HUES64 (cell line): Measurements from ENCODE around the gene SHTN1.

ENCODE experiments used
- H3K27ac ChIP-seq: 2 replicates; pipeline ENCODE4 v1.7.0; 2013; ENCODE audit warnings: low read depth, low read length, inconsistent platforms
- H3K27me3 ChIP-seq: 2 replicates; pipeline ENCODE4 v1.6.1; 2013; ENCODE audit warnings: mild to moderate bottlenecking, low read length; ENCODE audit not compliant: insufficient read depth
- H3K36me3 ChIP-seq: 2 replicates; pipeline ENCODE4 v1.6.1; 2013; ENCODE audit warnings: mild to moderate bottlenecking, low read length; ENCODE audit not compliant: insufficient read depth
- H3K4me1 ChIP-seq: 2 replicates; pipeline ENCODE4 v1.6.1; 2013; ENCODE audit warnings: mild to moderate bottlenecking, low read length, moderate library complexity; ENCODE audit not compliant: insufficient read depth
- H3K4me3 ChIP-seq: 2 replicates; pipeline ENCODE4 v1.5.1; 2013; ENCODE audit warnings: mild to moderate bottlenecking, low read length, moderate library complexity
- H3K9ac ChIP-seq: 2 replicates; pipeline ENCODE4 v1.6.1; 2013; ENCODE audit warnings: mild to moderate bottlenecking, low read depth, low read length
- H3K9me3 ChIP-seq: 2 replicates; pipeline ENCODE4 v1.6.1; 2013; ENCODE audit warnings: low read depth, low read length; ENCODE audit not compliant: insufficient read depth
- WGBS: fragments of 150-250, 120-280 bp; methylation state at CpG from one replicate; pipeline ENCODE4 v1.1.7; 2013; ENCODE audit warnings: missing lambda C conversion rate; 5-methylcytosine and 5-hydroxymethylcytosine counted together

The SHTN1 gene

DNA sequence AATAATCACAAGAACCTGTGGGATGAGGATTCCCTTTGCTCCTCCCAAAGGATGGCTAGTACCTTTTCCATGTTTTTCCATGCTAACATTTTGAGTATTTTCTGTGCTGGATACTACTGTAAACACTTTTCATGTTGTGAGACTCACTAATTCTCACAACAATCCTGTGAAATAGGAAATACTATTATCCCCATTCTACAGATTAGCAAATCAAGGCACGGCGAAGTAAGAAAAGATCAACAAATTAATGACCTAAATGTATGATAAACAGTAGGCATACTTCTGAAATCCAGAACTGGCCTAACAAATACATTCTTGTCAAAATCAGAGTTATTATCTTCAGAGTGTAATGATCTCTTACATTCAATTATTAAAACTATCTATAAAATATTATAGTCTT lies 86.4 kb downstream of the SHTN1 start:
- peaks cover 6% of the 10 kb centered on the region for H3K4me1 ChIP-seq
- H3K9me3 ChIP-seq: no peaks in the 10 kb centered on the region
- H3K36me3 ChIP-seq: peaks cover 18% of the 10 kb centered on the region
- 100% methylated on average over 1 of the region's 2 CpGs for whole genome bisulfite sequencing
- H3K27me3 ChIP-seq: no peaks in the 10 kb centered on the region
- H3K4me3 ChIP-seq: no peak overlapping the region
- H3K27ac ChIP-seq: no peak overlapping the region
- no peak overlapping the region for H3K9ac ChIP-seq

DNA sequence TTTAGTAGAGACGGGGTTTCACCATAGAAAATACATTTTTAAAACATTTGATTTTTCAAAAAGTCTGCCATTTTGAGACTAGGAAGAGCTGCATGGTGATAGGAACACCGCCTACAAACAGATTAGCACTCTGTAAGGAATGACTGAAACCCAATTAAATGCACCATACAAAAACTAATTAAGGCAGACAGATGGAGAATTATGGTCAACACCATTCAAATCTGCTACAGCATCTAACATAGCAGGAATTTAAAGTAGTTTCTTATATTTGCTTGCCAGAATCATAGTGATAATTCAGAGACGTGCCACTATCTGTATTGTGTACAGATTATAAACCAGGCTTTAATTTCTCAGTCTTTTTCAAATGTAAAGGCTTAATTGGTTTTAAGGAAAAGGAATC lies 87.5 kb downstream of the SHTN1 start:
- H3K27ac ChIP-seq: no peak overlapping the region
- no peak overlapping the region for H3K4me3 ChIP-seq
- no peaks in the 10 kb centered on the region for H3K27me3 ChIP-seq
- peaks cover 22% of the 10 kb centered on the region for H3K36me3 ChIP-seq
- no peaks in the 10 kb centered on the region for H3K9me3 ChIP-seq
- no peak overlapping the region for H3K9ac ChIP-seq
- peaks cover 6% of the 10 kb centered on the region for H3K4me1 ChIP-seq
- 100% methylated on average over 3 of the region's 3 CpGs for WGBS

DNA sequence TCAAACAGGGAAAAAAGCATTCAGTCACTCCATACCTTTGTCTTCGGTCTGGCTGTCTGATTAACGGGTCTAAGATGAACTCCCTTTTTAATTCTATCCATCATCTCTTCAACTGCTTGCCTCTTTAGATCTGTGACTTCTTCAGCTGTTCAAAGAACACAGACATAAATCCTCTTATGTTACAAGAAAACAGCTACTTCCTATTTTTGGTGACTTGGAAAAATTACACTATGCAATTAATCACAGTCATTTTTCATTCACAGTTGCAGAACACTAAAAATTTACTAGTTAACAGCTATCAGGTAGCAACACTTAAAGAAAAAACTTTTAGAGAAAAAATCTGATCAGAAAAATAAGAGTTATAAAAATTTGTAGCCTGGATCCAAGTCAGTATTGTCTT lies 89.6 kb downstream of the SHTN1 start:
- H3K27me3 ChIP-seq: no peaks in the 10 kb centered on the region
- peaks cover 6% of the 10 kb centered on the region for H3K4me1 ChIP-seq
- no peaks in the 10 kb centered on the region for H3K9me3 ChIP-seq
- no peak overlapping the region for H3K27ac ChIP-seq
- H3K9ac ChIP-seq: no peak overlapping the region
- peaks cover 18% of the 10 kb centered on the region for H3K36me3 ChIP-seq
- WGBS: 94% methylated on average over 2 of the region's 2 CpGs
- H3K4me3 ChIP-seq: no peak overlapping the region

DNA sequence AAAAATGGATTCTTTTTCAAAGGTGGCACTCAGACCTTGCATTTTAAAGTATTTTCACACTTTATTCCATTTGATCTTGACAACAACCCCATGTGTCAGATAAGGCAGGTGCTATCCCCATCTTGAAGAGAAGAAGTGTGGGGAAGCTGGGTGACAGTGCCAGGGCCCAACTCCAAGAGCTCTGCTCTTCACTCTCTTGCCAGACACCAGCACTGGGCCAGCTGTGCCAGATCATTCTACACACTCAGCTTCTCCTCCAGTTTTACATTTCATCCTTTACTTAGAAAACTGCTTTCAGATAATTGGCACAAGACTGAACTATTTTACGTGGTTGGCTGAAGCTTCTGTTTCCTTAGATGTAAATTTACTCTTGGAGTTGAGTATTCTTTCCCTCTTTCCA lies 91.3 kb downstream of the SHTN1 start:
- 78% methylated on average over 1 of the region's 1 CpG for WGBS
- no peaks in the 10 kb centered on the region for H3K27me3 ChIP-seq

DNA sequence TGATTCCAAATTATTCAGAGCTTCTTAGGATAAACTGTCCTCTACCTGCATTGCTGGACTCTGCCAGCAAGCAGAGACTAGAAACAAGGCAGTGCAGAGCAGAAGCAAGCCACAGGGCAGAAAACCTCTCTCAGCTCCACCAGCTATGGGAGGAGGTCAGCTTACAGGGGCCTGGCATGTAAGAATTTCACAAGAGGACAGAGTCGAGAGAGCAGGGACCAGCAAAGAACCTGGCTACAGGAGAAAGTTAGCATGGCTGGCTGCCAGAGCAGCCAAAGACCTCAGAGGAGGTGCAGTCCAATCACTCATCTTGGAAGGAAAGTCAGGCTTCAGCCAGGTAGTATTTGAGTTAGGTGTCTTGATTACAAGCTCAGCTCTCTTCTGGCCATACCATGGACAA lies 92.8 kb downstream of the SHTN1 start:
- Histone ChIP-seq H3K4me1 (no peaks in the 10 kb centered on the region), H3K9me3 (no peaks in the 10 kb centered on the region), H3K27me3 (no peaks in the 10 kb centered on the region), H3K4me3 (no peak overlapping the region), H3K36me3 (peaks cover 21% of the 10 kb centered on the region), H3K27ac (no peak overlapping the region), H3K9ac (no peak overlapping the region)
- 79% methylated on average over 1 of the region's 1 CpG for WGBS

More for the DNA sequence above, 91.3 kb downstream of the SHTN1 start:
- H3K27ac ChIP-seq: no peak overlapping the region
- no peak overlapping the region for H3K9ac ChIP-seq
- H3K9me3 ChIP-seq: no peaks in the 10 kb centered on the region
- H3K36me3 ChIP-seq: peaks cover 15% of the 10 kb centered on the region
- H3K4me3 ChIP-seq: no peak overlapping the region
- H3K4me1 ChIP-seq: peaks cover 6% of the 10 kb centered on the region

DNA sequence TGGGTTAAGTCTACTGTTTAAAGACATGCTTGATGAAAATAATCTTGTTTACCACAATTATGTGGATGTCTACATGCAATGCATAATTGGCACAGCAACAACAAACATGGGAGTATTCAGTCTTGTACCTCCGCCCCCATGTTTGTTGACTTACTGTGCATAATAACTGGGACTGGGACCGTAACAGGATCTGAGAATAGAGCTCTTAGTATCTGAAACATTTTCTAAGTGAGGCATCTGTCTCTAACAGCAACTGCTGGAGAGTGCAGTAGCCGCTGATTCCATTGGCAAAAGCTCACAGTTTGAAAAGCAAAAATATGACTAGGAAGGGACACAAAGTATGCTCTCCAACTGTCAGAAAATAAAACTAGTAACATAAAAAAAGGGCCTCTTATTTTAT lies 94.1 kb downstream of the SHTN1 start:
- H3K36me3 ChIP-seq: peaks cover 33% of the 10 kb centered on the region
- no peak overlapping the region for H3K27ac ChIP-seq
- H3K4me1 ChIP-seq: no peaks in the 10 kb centered on the region
- WGBS: 89% methylated on average over 3 of the region's 3 CpGs
- no peaks in the 10 kb centered on the region for H3K27me3 ChIP-seq
- H3K9ac ChIP-seq: no peak overlapping the region
- no peaks in the 10 kb centered on the region for H3K9me3 ChIP-seq
- no peak overlapping the region for H3K4me3 ChIP-seq

DNA sequence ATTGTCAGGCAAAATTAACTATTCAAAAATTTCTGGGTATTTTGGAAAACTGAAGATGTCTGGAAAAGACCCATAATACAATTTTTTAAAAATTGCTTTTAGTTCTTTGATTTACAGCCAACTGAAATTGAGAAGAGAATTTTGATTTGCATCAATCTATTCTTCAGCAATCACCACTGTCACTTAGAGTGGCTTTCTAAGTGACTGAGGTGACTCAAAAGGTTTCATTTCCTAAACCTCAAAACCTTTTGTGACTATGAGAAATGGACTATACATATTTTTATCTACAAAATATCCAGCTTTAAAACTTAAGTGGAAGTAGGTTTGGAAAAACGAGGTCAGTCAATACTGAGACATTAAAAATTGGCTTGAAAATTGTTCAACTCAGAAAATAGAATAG lies 95.7 kb downstream of the SHTN1 start:
- H3K4me3 ChIP-seq: no peak overlapping the region
- no peak overlapping the region for H3K9ac ChIP-seq
- H3K36me3 ChIP-seq: peaks cover 29% of the 10 kb centered on the region
- no peaks in the 10 kb centered on the region for H3K9me3 ChIP-seq
- H3K27ac ChIP-seq: no peak overlapping the region
- H3K27me3 ChIP-seq: no peaks in the 10 kb centered on the region
- H3K4me1 ChIP-seq: 0 out of 2 replicates have a peak, but pooled peaks cover 2% of the 10 kb centered on the region
- no CpG with 5 or more reads among the region's 1 CpG for WGBS

DNA sequence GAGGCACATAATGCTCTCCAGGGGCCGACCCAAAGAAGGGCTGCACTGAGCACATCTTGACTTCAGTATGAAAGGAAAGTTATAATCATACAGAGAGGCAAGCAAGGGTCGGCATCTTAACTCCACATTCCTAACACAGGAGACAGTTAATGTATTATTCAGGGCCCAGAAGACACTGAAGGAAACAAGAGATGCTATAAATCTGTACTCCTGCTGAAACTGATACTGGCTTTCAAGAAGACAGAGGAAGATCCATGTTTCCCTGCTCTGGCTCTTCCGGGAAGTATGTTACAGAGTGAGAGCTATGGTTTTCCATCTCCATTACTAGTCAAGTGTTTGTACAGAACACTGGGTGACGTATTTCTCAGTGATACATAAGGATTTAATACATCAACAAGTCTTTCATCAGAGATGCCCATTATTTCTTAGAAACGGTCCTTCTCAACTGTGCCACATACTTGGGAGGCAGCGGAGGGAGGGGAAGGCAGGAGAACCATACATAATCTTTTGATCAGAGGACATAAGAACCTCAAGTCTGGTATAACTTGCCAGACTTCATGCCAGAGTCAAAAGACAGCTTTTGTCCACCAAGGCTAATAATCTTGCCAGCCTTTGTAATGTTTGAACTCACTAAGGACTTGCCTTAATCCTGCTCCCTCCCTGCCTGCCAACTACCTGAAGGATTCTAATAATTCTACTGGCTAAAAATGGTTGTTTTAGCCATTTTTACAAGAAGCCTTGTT lies 97.6 kb downstream of the SHTN1 start:
- Histone ChIP-seq H3K36me3 (peaks cover 25% of the 10 kb centered on the region), H3K27ac (no peak overlapping the region), H3K27me3 (no peaks in the 10 kb centered on the region), H3K4me1 (0 out of 2 replicates have a peak, but pooled peaks cover 7% of the 10 kb centered on the region), H3K9me3 (no peaks in the 10 kb centered on the region), H3K9ac (no peak overlapping the region), H3K4me3 (no peak overlapping the region)
- 92% methylated on average over 6 of the region's 6 CpGs for WGBS

DNA sequence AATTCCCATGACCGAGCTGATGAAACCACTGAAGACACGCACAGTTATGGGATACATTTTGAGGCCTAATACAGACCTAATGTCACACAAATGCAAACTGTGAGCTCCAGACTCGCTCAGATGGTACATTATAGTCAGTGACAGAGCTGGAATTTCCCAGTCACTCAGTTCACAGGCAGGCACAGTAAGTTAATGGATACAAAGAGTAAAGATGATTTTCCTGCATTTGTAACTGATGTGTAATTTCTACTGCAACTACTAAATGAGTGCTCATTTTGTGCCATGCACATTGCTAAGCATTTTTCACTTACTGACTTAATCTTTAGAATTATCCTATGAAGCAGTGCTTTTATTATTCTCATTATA lies 99.2 kb downstream of the SHTN1 start:
- H3K9ac ChIP-seq: no peak overlapping the region
- H3K27me3 ChIP-seq: no peaks in the 10 kb centered on the region
- H3K9me3 ChIP-seq: no peaks in the 10 kb centered on the region
- H3K4me1 ChIP-seq: 0 out of 2 replicates have a peak, but pooled peaks cover 7% of the 10 kb centered on the region
- 97% methylated on average over 3 of the region's 3 CpGs for WGBS
- H3K4me3 ChIP-seq: no peak overlapping the region
- peaks cover 29% of the 10 kb centered on the region for H3K36me3 ChIP-seq
- H3K27ac ChIP-seq: no peak overlapping the region

DNA sequence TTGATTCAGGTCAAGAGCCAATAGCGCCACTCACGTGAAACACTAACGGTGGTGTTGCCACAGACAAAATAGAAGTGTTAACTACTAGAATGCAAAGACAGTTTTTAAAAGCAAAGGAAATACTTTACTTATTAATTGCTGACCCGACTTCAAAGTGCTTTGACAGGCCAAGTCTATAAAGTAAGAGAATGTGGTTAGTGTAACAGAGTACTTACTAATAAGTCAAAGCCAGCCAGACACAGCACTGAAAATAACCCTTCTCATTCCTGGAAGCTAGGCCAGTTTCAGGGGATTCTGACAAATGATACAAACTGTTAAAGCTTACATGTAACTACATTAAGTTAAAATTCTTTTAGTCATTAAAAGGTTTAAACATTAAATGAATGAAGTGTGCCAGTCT lies 105.4 kb downstream of the SHTN1 start:
- peaks cover 22% of the 10 kb centered on the region for H3K36me3 ChIP-seq
- H3K9ac ChIP-seq: no peak overlapping the region
- H3K27ac ChIP-seq: no peak overlapping the region
- no peaks in the 10 kb centered on the region for H3K9me3 ChIP-seq
- no peaks in the 10 kb centered on the region for H3K27me3 ChIP-seq
- H3K4me1 ChIP-seq: peaks cover 7% of the 10 kb centered on the region; the same call in 1 of the 2 replicates
- WGBS: 98% methylated on average over 4 of the region's 4 CpGs
- no peak overlapping the region for H3K4me3 ChIP-seq

DNA sequence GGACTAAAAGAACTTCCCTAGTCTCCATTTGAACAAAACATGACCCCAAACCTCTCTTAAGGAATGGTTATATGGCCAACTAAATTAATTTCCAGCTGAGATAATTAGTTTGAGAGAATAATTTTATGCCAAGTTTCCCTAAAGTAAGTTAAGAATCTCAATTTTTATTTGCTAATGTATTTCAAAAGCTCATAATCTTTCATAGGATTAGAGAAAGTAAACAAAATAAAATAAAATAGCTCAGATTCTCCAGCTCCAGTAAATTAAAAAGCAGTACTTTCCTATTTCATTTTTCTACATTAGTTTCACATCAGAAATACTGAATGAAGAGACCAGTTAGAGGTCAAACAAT lies 111.3 kb downstream of the SHTN1 start:
- H3K4me3 ChIP-seq: no peak overlapping the region
- H3K4me1 ChIP-seq: peaks cover 26% of the 10 kb centered on the region
- no peak overlapping the region for H3K27ac ChIP-seq

More for the DNA sequence above, 111.3 kb downstream of the SHTN1 start:
- Histone ChIP-seq H3K9me3 (no peaks in the 10 kb centered on the region), H3K27me3 (no peaks in the 10 kb centered on the region), H3K36me3 (peaks cover 5% of the 10 kb centered on the region; the same call in 1 of the 2 replicates), H3K9ac (no peak overlapping the region)
